ENCODE results near the gene TMEM256. TPM values are rescaled to one million over a fixed set of nuclear protein-coding genes. Genes with fewer than 3 reads are reported as not detected.

TMEM256 gene
- total RNA-seq, 1 donor from 2014 or later = 102 TPM

DNA sequence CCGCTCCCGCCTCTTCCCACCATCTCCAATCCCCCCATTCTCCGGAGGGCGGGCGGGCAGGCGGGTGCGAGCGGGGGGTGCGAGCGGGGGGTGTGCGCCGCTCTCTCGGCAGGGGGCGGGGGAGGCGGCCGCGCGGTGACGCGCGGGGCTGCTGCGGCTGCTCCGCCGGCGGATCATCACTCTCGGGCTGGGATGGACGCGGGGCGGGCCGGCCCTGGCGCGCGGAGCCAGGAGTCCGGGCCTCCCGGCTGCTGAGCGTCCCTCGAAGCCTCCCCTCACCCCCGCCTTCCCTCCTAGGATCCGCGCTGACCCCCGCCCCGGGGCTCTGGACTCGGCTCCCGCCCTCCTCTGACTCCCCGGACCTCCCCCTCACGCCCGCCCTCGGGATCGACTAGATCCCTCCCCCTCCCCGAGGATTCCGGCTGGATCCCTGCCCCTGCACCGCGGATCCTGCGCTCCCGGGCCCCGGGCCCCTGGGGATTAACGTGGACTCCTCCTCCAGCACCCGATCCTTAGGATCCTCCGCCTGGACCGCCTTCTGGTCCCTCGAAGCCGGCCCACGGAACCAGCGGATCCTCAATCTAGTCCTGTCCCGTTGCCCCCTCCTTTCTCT is 946 bp upstream of the TMEM256 start:
- peaks cover 26% of the 10 kb centered on the region for H3K27me3 Mint-ChIP-seq
- H3K4me1 Mint-ChIP-seq (ENCODE audit: low read depth) = peaks cover 12% of the 10 kb centered on the region
- peaks cover 11% of the 10 kb centered on the region for H3K36me3 Mint-ChIP-seq (ENCODE audit: insufficient read depth)
- H3K9me3 Mint-ChIP-seq (ENCODE audit: low read depth) = no peaks in the 10 kb centered on the region
- no peak for DNase-seq (ENCODE audit: low spot score, unreplicated experiment)
- H3K4me3 Mint-ChIP-seq (ENCODE audit: low read depth) = peak overlapping the region; percentile 83
- peak overlapping the region; percentile 97 for H3K27ac Mint-ChIP-seq
- TF ChIP-seq, protein P1, sequence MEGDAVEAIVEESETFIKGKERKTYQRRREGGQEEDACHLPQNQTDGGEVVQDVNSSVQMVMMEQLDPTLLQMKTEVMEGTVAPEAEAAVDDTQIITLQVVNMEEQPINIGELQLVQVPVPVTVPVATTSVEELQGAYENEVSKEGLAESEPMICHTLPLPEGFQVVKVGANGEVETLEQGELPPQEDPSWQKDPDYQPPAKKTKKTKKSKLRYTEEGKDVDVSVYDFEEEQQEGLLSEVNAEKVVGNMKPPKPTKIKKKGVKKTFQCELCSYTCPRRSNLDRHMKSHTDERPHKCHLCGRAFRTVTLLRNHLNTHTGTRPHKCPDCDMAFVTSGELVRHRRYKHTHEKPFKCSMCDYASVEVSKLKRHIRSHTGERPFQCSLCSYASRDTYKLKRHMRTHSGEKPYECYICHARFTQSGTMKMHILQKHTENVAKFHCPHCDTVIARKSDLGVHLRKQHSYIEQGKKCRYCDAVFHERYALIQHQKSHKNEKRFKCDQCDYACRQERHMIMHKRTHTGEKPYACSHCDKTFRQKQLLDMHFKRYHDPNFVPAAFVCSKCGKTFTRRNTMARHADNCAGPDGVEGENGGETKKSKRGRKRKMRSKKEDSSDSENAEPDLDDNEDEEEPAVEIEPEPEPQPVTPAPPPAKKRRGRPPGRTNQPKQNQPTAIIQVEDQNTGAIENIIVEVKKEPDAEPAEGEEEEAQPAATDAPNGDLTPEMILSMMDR (IDR thresholded peaks at IDR 0.05; ENCODE audit: unreplicated experiment) = no peak

DNA sequence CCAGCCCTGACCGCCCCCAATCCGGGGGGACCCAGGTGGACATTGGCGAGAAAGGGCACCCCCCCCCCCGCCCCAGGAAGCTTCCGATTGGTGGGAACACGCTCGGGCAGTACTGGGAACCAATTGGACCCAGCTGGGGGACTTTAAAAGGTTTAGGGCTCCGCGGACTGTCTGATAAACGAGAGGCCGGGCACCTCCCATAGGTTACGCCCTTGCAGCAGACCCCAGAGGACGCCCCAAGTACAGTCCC is 245 bp downstream of the TMEM256 start:
- TF ChIP-seq, protein P1 (IDR thresholded peaks at IDR 0.05; ENCODE audit: unreplicated experiment) = no peak
- H3K36me3 Mint-ChIP-seq (ENCODE audit: insufficient read depth) = peaks cover 3% of the 10 kb centered on the region
- H3K4me3 Mint-ChIP-seq (ENCODE audit: low read depth) = peak overlapping the region; percentile 83
- peak overlapping the region; percentile 97 for H3K27ac Mint-ChIP-seq
- no peaks in the 10 kb centered on the region for H3K9me3 Mint-ChIP-seq (ENCODE audit: low read depth)
- no peak for DNase-seq (ENCODE audit: low spot score, unreplicated experiment)
- peaks cover 12% of the 10 kb centered on the region for H3K4me1 Mint-ChIP-seq (ENCODE audit: low read depth)
- peaks cover 17% of the 10 kb centered on the region for H3K27me3 Mint-ChIP-seq

DNA sequence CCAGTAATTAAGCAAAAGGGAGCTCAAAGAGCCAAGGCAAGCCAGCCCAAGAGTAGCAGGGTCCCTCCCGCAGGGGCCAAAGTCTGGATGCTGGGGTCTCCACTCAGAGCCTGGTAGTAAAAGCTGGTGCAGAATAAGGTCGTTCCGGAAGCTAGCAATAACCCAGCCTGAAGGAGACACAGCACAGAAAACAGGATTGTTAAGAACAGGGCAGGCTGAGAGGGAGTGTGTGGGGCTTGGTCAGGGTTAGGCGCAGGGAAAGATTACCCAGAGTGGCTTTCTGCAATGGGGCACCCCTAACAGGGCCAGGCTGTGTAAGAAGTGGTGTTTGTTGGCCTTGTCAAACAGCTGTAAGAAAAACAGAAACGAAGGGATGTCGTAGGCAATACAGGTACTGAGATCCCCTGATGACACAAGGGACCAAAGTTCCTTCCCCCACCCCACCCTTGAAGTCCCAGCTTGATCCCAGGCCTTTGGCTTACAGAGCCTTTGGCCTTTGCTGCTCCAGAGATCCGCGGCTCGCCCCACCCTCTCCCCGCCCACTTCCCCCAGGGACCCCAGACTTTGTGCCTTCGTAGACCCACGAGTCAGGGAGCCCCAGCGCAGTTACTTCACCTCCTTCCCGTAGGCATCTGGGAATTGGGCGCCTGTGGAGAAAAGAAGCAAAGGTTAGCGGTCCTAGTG is 712 bp downstream of the TMEM256 start:
- TF ChIP-seq, protein P1 (IDR thresholded peaks at IDR 0.05; ENCODE audit: unreplicated experiment) = no peak
- DNase-seq (ENCODE audit: low spot score, unreplicated experiment) = no peak
- Mint-ChIP-seq H3K9me3 (ENCODE audit: low read depth) (no peaks in the 10 kb centered on the region), H3K27ac (peak overlapping the region; percentile 97), H3K4me3 (ENCODE audit: low read depth) (peak overlapping the region; percentile 83), H3K36me3 (ENCODE audit: insufficient read depth) (peaks cover 3% of the 10 kb centered on the region), H3K4me1 (ENCODE audit: low read depth) (peaks cover 12% of the 10 kb centered on the region), H3K27me3 (peaks cover 17% of the 10 kb centered on the region)

DNA sequence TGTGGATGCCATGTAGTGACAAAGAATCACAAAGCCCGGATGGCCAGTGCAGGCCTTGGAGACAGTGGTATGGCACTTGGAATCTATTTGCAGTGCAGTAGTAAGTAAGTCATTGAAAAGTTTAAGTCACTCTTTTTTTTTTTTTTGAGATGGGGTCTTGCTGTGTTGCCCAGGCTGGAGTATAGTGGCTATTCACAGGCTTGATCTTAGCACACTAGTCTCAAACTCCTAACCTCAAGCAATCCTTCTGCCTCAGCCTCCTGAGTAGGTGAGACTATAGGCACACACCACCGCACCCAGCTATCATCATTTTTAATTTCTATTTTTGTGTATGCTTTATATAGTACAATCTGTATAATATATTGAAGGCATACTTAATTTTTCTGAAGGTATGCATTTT is 5.3 kb downstream of the TMEM256 start:
- DNase-seq (ENCODE audit: low spot score, unreplicated experiment) = no peak
- TF ChIP-seq, protein P1 (IDR thresholded peaks at IDR 0.05; ENCODE audit: unreplicated experiment) = no peak

DNA sequence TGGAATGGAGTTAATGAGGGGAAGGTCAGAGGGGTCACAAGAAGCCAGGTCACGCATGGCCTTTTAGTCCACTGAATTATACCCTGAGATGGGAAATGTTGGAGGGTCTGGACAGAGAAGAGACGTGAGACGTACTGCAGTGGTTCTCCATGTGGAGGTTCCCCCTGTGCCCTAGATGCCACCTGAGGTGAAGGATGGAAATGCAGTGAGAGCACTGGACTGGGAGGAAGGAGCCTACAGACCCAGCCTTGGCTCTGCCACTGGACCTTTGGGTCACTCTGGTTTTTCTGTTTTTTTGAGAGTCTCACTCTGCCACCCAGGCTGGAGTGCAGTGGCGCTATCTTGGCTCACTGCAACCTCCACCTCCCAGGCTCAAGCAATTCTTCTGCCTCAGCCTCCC is 7.8 kb downstream of the TMEM256 start:
- Mint-ChIP-seq H3K9me3 (ENCODE audit: low read depth) (no peaks in the 10 kb centered on the region), H3K27ac (no peak overlapping the region), H3K36me3 (ENCODE audit: insufficient read depth) (no peaks in the 10 kb centered on the region), H3K4me1 (ENCODE audit: low read depth) (peaks cover 5% of the 10 kb centered on the region), H3K4me3 (ENCODE audit: low read depth) (peak overlapping the region; percentile 19), H3K27me3 (no peaks in the 10 kb centered on the region)
- TF ChIP-seq, protein P1 (IDR thresholded peaks at IDR 0.05; ENCODE audit: unreplicated experiment) = no peak
- no peak for DNase-seq (ENCODE audit: low spot score, unreplicated experiment)

More for the DNA sequence above, 5.3 kb downstream of the TMEM256 start:
- peaks cover 3% of the 10 kb centered on the region for H3K36me3 Mint-ChIP-seq (ENCODE audit: insufficient read depth)
- H3K27ac Mint-ChIP-seq = no peak overlapping the region
- no peak overlapping the region for H3K4me3 Mint-ChIP-seq (ENCODE audit: low read depth)
- H3K9me3 Mint-ChIP-seq (ENCODE audit: low read depth) = no peaks in the 10 kb centered on the region
- peaks cover 11% of the 10 kb centered on the region for H3K4me1 Mint-ChIP-seq (ENCODE audit: low read depth)
- H3K27me3 Mint-ChIP-seq = no peaks in the 10 kb centered on the region
